IMR-90 (cell line): ENCODE data around the gene COLEC12. TPM values are rescaled to one million over a fixed set of nuclear protein-coding genes. Genes with fewer than 3 reads are reported as not detected.

Experiments
- ATAC-seq: fragments of 200-7000 bp; cut with Tn5 transposase; 2 replicates; pipeline ENCODE4 v1.9.1; 2020; ENCODE audit warnings: low read depth, mild to moderate bottlenecking, moderate library complexity
- BruUV-seq: library from RNA; stranded (reverse); fragments of 400-500 nt; replicated peaks from 2 replicates; lab custom pipeline; 2021; lab: Mats Ljungman, UMichigan
- CTCF ChIA-PET: fragments of 300-600 bp; formaldehyde crosslinking; extraction: SDS; loops from one replicate; lab custom pipeline; 2021; ENCODE audit warnings: antibody characterized with exemption; lab: Yijun Ruan, JAX
- POLR2A ChIA-PET: fragments of 300-600 bp; sonication (Branson Sonifier 250); formaldehyde crosslinking; loops from one replicate; lab custom pipeline; 2022; ENCODE audit warnings: antibody characterized with exemption; ENCODE audit not compliant: unreplicated experiment; lab: Charles Lee
- DNase-seq: peaks from one replicate; pipeline ENCODE4 v3.0.0; 2013
- H2AFZ ChIP-seq: replicated peaks from 2 replicates; pipeline ENCODE3; 2013; ENCODE audit warnings: low read length, mild to moderate bottlenecking; ENCODE audit not compliant: poor library complexity
- H2AK5ac ChIP-seq: 2 replicates; pipeline ENCODE4 v1.6.1; 2013; ENCODE audit warnings: low read depth, low read length, inconsistent platforms
- H2AK9ac ChIP-seq: replicated peaks from 2 replicates; pipeline ENCODE3; 2013; ENCODE audit warnings: mild to moderate bottlenecking, low read depth, low read length, moderate library complexity; ENCODE audit not compliant: poor library complexity
- H2BK120ac ChIP-seq: 2 replicates; pipeline ENCODE4 v1.6.1; 2013; ENCODE audit warnings: low read depth, low read length, inconsistent platforms
- H2BK15ac ChIP-seq: 3 replicates; pipeline ENCODE4 v1.6.1; 2013; ENCODE audit warnings: low read depth, low read length, inconsistent platforms
- H2BK20ac ChIP-seq: 2 replicates; pipeline ENCODE4 v1.6.1; 2013; ENCODE audit warnings: low read depth, mild to moderate bottlenecking, inconsistent platforms, low read length, moderate library complexity
- H2BK5ac ChIP-seq: 2 replicates; pipeline ENCODE4 v1.6.1; 2013; ENCODE audit warnings: mild to moderate bottlenecking, low read depth, low read length, inconsistent platforms; ENCODE audit not compliant: poor library complexity, severe bottlenecking
- H3K14ac ChIP-seq: replicated peaks from 2 replicates; pipeline ENCODE4 v1.6.1; 2013; ENCODE audit warnings: low read depth, low read length, inconsistent platforms
- H3K18ac ChIP-seq: 2 replicates; pipeline ENCODE4 v1.6.1; 2013; ENCODE audit warnings: low read depth, low read length, control low read depth
- H3K23ac ChIP-seq: 2 replicates; pipeline ENCODE4 v1.6.1; 2013; ENCODE audit warnings: low read depth, low read length, inconsistent platforms
- H3K27ac ChIP-seq: 2 replicates; pipeline ENCODE4 v1.5.1; 2013; ENCODE audit warnings: mild to moderate bottlenecking, control low read depth, low read length; ENCODE audit not compliant: insufficient read depth
- H3K27me3 ChIP-seq: 2 replicates; pipeline ENCODE4 v1.6.1; 2013; ENCODE audit warnings: low read length; ENCODE audit not compliant: control insufficient read depth, insufficient read depth
- H3K36me3 ChIP-seq: 2 replicates; pipeline ENCODE4 v1.6.1; 2013; ENCODE audit warnings: low read length, mixed read lengths; ENCODE audit not compliant: control insufficient read depth, insufficient read depth
- H3K4ac ChIP-seq: 2 replicates; pipeline ENCODE4 v1.6.1; 2013; ENCODE audit warnings: low read depth, low read length, inconsistent platforms
- H3K4me1 ChIP-seq: 2 replicates; pipeline ENCODE4 v1.6.1; 2013; ENCODE audit warnings: low read length, mixed read lengths; ENCODE audit not compliant: control insufficient read depth, insufficient read depth
- H3K4me2 ChIP-seq: 2 replicates; pipeline ENCODE4 v1.6.1; 2013; ENCODE audit warnings: low read depth, mild to moderate bottlenecking, control low read depth, low read length, moderate library complexity
- H3K4me3 ChIP-seq: 2 replicates; pipeline ENCODE4 v1.5.1; 2013; ENCODE audit warnings: low read depth, mild to moderate bottlenecking, control low read depth, low read length, moderate library complexity; ENCODE audit not compliant: insufficient read depth
- H3K56ac ChIP-seq: 2 replicates; pipeline ENCODE4 v1.6.1; 2013; ENCODE audit warnings: low read length, inconsistent platforms; ENCODE audit not compliant: insufficient read depth; ENCODE audit errors: extremely low read depth
- H3K79me1 ChIP-seq, 2 experiments: 2 replicates each; pipeline ENCODE4 v1.6.1; 2013; ENCODE audit warnings: low read length in 2 of 2, inconsistent platforms in 1 of 2, low read depth in 1 of 2
- H3K9ac ChIP-seq: 2 replicates; pipeline ENCODE4 v1.6.1; 2013; ENCODE audit warnings: low read depth, low read length, control low read depth
- H3K9me1 ChIP-seq: 2 replicates; pipeline ENCODE4 v1.6.1; 2013; ENCODE audit warnings: low read length, inconsistent platforms; ENCODE audit not compliant: insufficient read depth
- H3K9me3 ChIP-seq: 2 replicates; pipeline ENCODE4 v1.6.1; 2013; ENCODE audit warnings: low read length; ENCODE audit not compliant: control insufficient read depth, insufficient read depth
- H4K20me1 ChIP-seq: 2 replicates; pipeline ENCODE4 v1.6.1; 2013; ENCODE audit warnings: low read length, inconsistent platforms; ENCODE audit not compliant: insufficient read depth
- H4K5ac ChIP-seq: 2 replicates; pipeline ENCODE4 v1.6.1; 2013; ENCODE audit warnings: mild to moderate bottlenecking, low read depth, low read length, control low read depth
- H4K8ac ChIP-seq, 2 experiments: 2 replicates each; pipeline ENCODE4 v1.6.1; 2013; ENCODE audit warnings: low read depth in 2 of 2, low read length in 2 of 2, control low read depth in 1 of 2, inconsistent platforms in 1 of 2
- H4K91ac ChIP-seq: 2 replicates; pipeline ENCODE4 v1.6.1; 2013; ENCODE audit warnings: low read depth, low read length, inconsistent platforms; ENCODE audit not compliant: insufficient read depth
- BHLHE40 ChIP-seq: fragments of 150-350 bp; IDR thresholded peaks from 2 replicates; pipeline ENCODE4 v1.6.1; 2016; ENCODE audit warnings: mild to moderate bottlenecking, low read depth, low read length
- CTCF ChIP-seq: conservative IDR thresholded peaks from 2 replicates; pipeline ENCODE4 v1.5.1; 2012; ENCODE audit warnings: mild to moderate bottlenecking, low read depth, low read length, improper control_type of control experiment
- ELK1 ChIP-seq: fragments of 150-350 bp; IDR thresholded peaks from 2 replicates; pipeline ENCODE4 v1.6.1; 2016; ENCODE audit warnings: low read depth, mild to moderate bottlenecking, low read length, moderate library complexity, borderline replicate concordance
- FOS ChIP-seq: fragments of 150-350 bp; IDR thresholded peaks from 2 replicates; pipeline ENCODE4 v1.6.1; 2016; ENCODE audit warnings: low read depth, low read length
- MAFK ChIP-seq: IDR thresholded peaks from 2 replicates; pipeline ENCODE4 v1.6.1; 2012; ENCODE audit warnings: low read depth, low read length, improper control_type of control experiment
- MAZ ChIP-seq: IDR thresholded peaks from 2 replicates; pipeline ENCODE4 v1.6.1; 2012; ENCODE audit warnings: low read depth, mild to moderate bottlenecking, low read length, improper control_type of control experiment, moderate library complexity, borderline replicate concordance
- MXI1 ChIP-seq: IDR thresholded peaks from 2 replicates; pipeline ENCODE4 v1.6.1; 2012; ENCODE audit warnings: low read depth, mild to moderate bottlenecking, low read length, moderate library complexity, borderline replicate concordance
- NFE2L2 ChIP-seq: fragments of 150-350 bp; IDR thresholded peaks from 2 replicates; pipeline ENCODE4 v1.6.1; 2016; ENCODE audit warnings: low read depth, mild to moderate bottlenecking, low read length
- RAD21 ChIP-seq: IDR thresholded peaks from 2 replicates; pipeline ENCODE4 v1.6.1; 2012; ENCODE audit warnings: low read length, improper control_type of control experiment
- RFX5 ChIP-seq: IDR thresholded peaks from 2 replicates; pipeline ENCODE4 v1.8.0; 2012; ENCODE audit warnings: low read depth, mild to moderate bottlenecking, low read length, moderate library complexity
- SMC3 ChIP-seq: fragments of 150-350 bp; IDR thresholded peaks from 2 replicates; pipeline ENCODE4 v1.6.1; 2016; ENCODE audit warnings: low read depth, mild to moderate bottlenecking, antibody characterized with exemption, low read length, moderate library complexity
- USF2 ChIP-seq: fragments of 150-350 bp; IDR thresholded peaks from 2 replicates; pipeline ENCODE4 v1.6.1; 2017; ENCODE audit warnings: mild to moderate bottlenecking, antibody characterized with exemption, low read length, low read depth
- WGBS, 2 experiments: methylation state at CpG; one replicate each; pipeline versions ENCODE4 v1.1.5 to v1.1.7; 2013; ENCODE audit warnings: missing lambda C conversion rate in 2 of 2; ENCODE audit not compliant: insufficient read length in 1 of 2; ENCODE audit errors: extremely low coverage in 2 of 2; 5-methylcytosine and 5-hydroxymethylcytosine counted together
- dilution Hi-C: fragments of 300-500 bp; cut with HindIII; formaldehyde crosslinking; loops from one replicate; pipeline ENCODE4 v1.14.3; 2018; ENCODE audit warnings: low sequenced_read_pairs; ENCODE audit not compliant: unreplicated experiment
- in situ Hi-C: fragments of 300-500 bp; cut with MboI; formaldehyde crosslinking; loops from 3 replicates; pipeline ENCODE4 v1.14.3; 2019; ENCODE audit warnings: low sequenced_read_pairs, inconsistent platforms, mixed read lengths
- intact Hi-C: fragments of 100-400 bp; cut with micrococcal nuclease; formaldehyde crosslinking; loops from 2 replicates; pipeline ENCODE4 v1.10.0; 2022
- polyA plus RNA-seq, 3 experiments: library from polyadenylated mRNA; depleted of rRNA; stranded (reverse); fragments of >200 nt; gene quantifications; 2 replicates each; pipeline ENCODE4 v1.2.3, GENCODE V29; 2012; ENCODE audit warnings: low replicate concordance in 1 of 3
- total RNA-seq: library from RNA; depleted of rRNA; stranded (reverse); fragments of >200 nt; gene quantifications from 2 replicates; pipeline ENCODE4 v1.2.3, GENCODE V29; 2012

The COLEC12 gene
- total and polyA plus RNA-seq, 2 of the 4 experiments (the other 2 are of a cell fraction): 1.0 to 2.3 TPM

- in situ Hi-C loops: no loop called here
Observed at GRCh38 chr18:512957-513356, 12.5 kb upstream of the COLEC12 start.

More at GRCh38 chr18:512957-513356, 12.5 kb upstream of the COLEC12 start:
- no peaks in the 10 kb centered on the region for H4K20me1 ChIP-seq
- H2AFZ ChIP-seq: no peak overlapping the region
- intact Hi-C loops (no loop called here), dilution Hi-C loops (no loop called here)
- no peak overlapping the region for H4K5ac ChIP-seq
- H3K9me1 ChIP-seq: no peaks in the 10 kb centered on the region
- H2BK20ac ChIP-seq: no peak overlapping the region
- H4K8ac ChIP-seq: no peak overlapping the region
- H4K91ac ChIP-seq: no peak overlapping the region
- ChIA-PET POLR2A (no interaction called here), CTCF (no interaction called here)
- H3K18ac ChIP-seq: no peak overlapping the region
- no peaks in the 10 kb centered on the region for H3K36me3 ChIP-seq
- no peak for ATAC-seq
- no peak for DNase-seq
- no peak overlapping the region for H3K27ac ChIP-seq
- no peak overlapping the region for H3K4me3 ChIP-seq
- TF ChIP-seq SMC3 (no peak), RAD21 (no peak), NFE2L2 (no peak), CTCF (no peak), USF2 (no peak), FOS (no peak), MXI1 (no peak), ELK1 (no peak), MAZ (no peak), MAFK (no peak), BHLHE40 (no peak), RFX5 (no peak)
- H2AK9ac ChIP-seq: no peak overlapping the region
- no peak overlapping the region for H3K14ac ChIP-seq
- no peaks in the 10 kb centered on the region for H3K4me1 ChIP-seq
- no peaks in the 10 kb centered on the region for H3K79me1 ChIP-seq
- no peak overlapping the region for H3K9ac ChIP-seq
- H3K27me3 ChIP-seq: peaks cover 6% of the 10 kb centered on the region
- no peak overlapping the region for H2BK15ac ChIP-seq
- no peak overlapping the region for H3K23ac ChIP-seq
- no peak overlapping the region for H3K4ac ChIP-seq
- H2BK5ac ChIP-seq: no peak overlapping the region
- no peak overlapping the region for H2BK120ac ChIP-seq
- no peaks in the 10 kb centered on the region for H3K9me3 ChIP-seq
- no peak overlapping the region for H3K56ac ChIP-seq
- no peak overlapping the region for H3K4me2 ChIP-seq
- WGBS, 2 experiments: no CpG with 5 or more reads among the region's 9 CpGs
- no TSS peak for BruUV-seq
- no peak overlapping the region for H2AK5ac ChIP-seq
